ENCODE measurements around the gene MT1B. TPM values are rescaled to one million over a fixed set of nuclear protein-coding genes. Genes with fewer than 3 reads are reported as not detected.
A peak's percentile ranks its signal among the peaks of the same experiment; 100 is the strongest.
"Not testable (repeated sequence)": the region's sequence is repeated elsewhere in the genome, so short reads cannot be mapped to it uniquely, and the experiment has no call there.

The MT1B gene
- total and polyA plus RNA-seq, 4 donors = 1.2 to 1.5 TPM; not detected in 2

DNA sequence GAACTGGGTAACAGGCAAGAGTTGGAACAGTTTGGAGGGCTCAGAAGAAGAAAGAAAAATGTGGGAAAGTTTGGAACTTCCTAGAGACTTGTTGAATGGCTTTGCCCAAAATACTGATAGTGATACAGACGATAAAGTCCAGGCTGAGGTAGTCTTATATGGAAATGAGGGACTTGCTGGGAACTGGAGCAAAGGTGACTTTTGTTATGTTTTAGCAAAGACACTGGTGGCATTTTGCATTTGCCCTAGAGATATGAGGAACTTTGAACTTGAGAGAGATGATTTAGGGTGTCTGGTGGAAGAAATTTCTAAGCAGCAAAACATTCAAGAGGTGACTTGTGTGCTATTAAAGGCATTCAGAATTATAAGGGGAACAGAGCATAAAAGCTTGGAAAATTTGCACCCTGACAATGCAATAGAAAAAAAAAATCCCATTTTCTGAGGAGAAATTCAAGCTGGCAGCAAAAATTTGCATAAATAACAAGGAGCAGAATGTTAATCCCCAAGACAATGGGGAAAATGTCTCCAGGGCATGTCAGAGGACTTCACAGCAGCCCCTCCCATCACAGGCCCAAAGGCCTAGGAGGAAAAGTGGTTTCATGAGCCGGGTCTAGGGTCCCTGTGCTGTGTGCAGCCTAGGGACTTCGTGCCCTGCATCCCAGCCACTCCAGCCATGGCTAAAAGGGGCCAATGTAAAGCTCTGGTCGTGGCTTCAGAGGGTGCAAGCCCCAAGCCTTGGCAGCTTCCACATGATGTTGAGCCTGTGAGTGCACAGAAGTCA, 29.8 kb upstream of the MT1B start:
- peak overlapping the region; percentile 19 to 54 for H3K27ac ChIP-seq (ENCODE audit: low read depth in 1 of 2, low read length in 2 of 2)

DNA sequence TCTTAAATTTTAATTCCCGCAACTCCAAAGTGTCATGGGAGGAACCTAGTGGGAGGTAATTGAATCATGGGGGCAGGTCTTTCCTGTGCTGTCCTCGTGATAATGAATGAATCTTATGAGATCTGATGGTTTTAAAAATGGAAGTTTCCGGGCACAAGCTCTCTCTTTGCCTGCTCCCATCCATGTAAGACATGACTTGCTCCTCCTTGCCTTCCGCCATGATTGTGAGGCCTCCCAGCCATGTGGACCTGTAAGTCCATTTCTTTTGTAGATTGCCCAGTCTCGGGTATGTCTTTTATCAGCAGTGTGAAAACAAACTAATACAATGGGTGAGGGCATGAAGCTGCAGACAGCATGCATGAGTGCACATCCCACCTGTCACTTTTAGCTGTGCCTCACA, 28.5 kb upstream of the MT1B start:
- WGBS = 95% methylated on average over 5 of the region's 5 CpGs
- not testable (repeated sequence) for H3K9me3 ChIP-seq (ENCODE audit: control insufficient read depth in 4 of 4, low read length in 3 of 4)

More for the DNA sequence above, 29.8 kb upstream of the MT1B start:
- DNase-seq (ENCODE audit: low spot score); H3K4me3 ChIP-seq (ENCODE audit: low read depth in 1 of 3, low read length in 3 of 3); H3K9ac ChIP-seq (ENCODE audit: low read depth in 1 of 2, low read length in 2 of 2); H3K27me3 ChIP-seq (ENCODE audit: control insufficient read depth in 4 of 4, insufficient read depth in 4 of 4, low read length in 3 of 4); H3K9me3 ChIP-seq (ENCODE audit: control insufficient read depth in 4 of 4, low read length in 3 of 4); H3K36me3 ChIP-seq (ENCODE audit: control insufficient read depth in 4 of 4, insufficient read depth in 3 of 4, low read depth in 1 of 4, low read length in 3 of 4): not testable (repeated sequence)
- peaks cover 0 to 33% (median 12%) of the 10 kb centered on the region in 4 donors for H3K4me1 ChIP-seq (ENCODE audit: control insufficient read depth in 4 of 4, insufficient read depth in 4 of 4, low read length in 3 of 4)
- TF ChIP-seq RXRA (IDR thresholded peaks at IDR 0.05) = peak; percentile 26 to 58
- peak; percentile 39 to 50 for TF ChIP-seq HNF4A (conservative IDR thresholded peaks at IDR 0.05)
- TF ChIP-seq SP1 (IDR thresholded peaks at IDR 0.05) = peak; percentile 43
- 75% methylated on average over 4 of the region's 4 CpGs for WGBS

DNA sequence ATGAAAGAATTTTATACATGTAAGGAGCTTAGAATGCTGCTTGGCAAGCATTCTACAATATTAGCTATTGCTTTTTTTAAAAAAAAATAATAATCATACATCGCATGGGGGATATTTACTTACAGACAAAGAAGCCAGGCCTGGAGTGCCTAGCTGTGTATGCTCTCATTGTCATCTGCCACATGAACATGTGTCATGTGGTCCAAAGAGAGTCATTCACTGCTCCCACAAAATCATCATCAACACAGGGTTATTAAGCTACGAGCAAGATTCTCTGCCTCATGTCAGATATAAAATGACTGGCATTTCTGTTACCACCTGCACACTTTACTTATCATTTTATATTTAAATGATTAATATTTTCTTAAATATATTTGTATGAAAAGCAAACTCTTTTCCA, 28.0 kb upstream of the MT1B start:
- no peak overlapping the region for H3K27ac ChIP-seq (ENCODE audit: low read depth in 1 of 2, low read length in 2 of 2)
- peaks cover 0 to 3% (median 0%) of the 10 kb centered on the region in 4 donors for H3K36me3 ChIP-seq (ENCODE audit: control insufficient read depth in 4 of 4, insufficient read depth in 3 of 4, low read depth in 1 of 4, low read length in 3 of 4)
- no peak overlapping the region for H3K9ac ChIP-seq (ENCODE audit: low read depth in 1 of 2, low read length in 2 of 2)
- H3K4me1 ChIP-seq (ENCODE audit: control insufficient read depth in 4 of 4, insufficient read depth in 4 of 4, low read length in 3 of 4) = peaks cover 0 to 17% (median 3%) of the 10 kb centered on the region in 4 donors
- TF ChIP-seq NR2F2 (IDR thresholded peaks at IDR 0.05) = no peak
- TF ChIP-seq, protein P1, sequence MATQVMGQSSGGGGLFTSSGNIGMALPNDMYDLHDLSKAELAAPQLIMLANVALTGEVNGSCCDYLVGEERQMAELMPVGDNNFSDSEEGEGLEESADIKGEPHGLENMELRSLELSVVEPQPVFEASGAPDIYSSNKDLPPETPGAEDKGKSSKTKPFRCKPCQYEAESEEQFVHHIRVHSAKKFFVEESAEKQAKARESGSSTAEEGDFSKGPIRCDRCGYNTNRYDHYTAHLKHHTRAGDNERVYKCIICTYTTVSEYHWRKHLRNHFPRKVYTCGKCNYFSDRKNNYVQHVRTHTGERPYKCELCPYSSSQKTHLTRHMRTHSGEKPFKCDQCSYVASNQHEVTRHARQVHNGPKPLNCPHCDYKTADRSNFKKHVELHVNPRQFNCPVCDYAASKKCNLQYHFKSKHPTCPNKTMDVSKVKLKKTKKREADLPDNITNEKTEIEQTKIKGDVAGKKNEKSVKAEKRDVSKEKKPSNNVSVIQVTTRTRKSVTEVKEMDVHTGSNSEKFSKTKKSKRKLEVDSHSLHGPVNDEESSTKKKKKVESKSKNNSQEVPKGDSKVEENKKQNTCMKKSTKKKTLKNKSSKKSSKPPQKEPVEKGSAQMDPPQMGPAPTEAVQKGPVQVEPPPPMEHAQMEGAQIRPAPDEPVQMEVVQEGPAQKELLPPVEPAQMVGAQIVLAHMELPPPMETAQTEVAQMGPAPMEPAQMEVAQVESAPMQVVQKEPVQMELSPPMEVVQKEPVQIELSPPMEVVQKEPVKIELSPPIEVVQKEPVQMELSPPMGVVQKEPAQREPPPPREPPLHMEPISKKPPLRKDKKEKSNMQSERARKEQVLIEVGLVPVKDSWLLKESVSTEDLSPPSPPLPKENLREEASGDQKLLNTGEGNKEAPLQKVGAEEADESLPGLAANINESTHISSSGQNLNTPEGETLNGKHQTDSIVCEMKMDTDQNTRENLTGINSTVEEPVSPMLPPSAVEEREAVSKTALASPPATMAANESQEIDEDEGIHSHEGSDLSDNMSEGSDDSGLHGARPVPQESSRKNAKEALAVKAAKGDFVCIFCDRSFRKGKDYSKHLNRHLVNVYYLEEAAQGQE (IDR thresholded peaks at IDR 0.05) = no peak
- TF ChIP-seq, protein P2, sequence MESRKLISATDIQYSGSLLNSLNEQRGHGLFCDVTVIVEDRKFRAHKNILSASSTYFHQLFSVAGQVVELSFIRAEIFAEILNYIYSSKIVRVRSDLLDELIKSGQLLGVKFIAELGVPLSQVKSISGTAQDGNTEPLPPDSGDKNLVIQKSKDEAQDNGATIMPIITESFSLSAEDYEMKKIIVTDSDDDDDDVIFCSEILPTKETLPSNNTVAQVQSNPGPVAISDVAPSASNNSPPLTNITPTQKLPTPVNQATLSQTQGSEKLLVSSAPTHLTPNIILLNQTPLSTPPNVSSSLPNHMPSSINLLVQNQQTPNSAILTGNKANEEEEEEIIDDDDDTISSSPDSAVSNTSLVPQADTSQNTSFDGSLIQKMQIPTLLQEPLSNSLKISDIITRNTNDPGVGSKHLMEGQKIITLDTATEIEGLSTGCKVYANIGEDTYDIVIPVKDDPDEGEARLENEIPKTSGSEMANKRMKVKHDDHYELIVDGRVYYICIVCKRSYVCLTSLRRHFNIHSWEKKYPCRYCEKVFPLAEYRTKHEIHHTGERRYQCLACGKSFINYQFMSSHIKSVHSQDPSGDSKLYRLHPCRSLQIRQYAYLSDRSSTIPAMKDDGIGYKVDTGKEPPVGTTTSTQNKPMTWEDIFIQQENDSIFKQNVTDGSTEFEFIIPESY (IDR thresholded peaks at IDR 0.05) = no peak
- TF ChIP-seq HNF4A (conservative IDR thresholded peaks at IDR 0.05) = no peak
- no peak for TF ChIP-seq HNF4G (IDR thresholded peaks at IDR 0.05)
- no peak for TF ChIP-seq RXRA (IDR thresholded peaks at IDR 0.05)
- no peak for TF ChIP-seq SP1 (IDR thresholded peaks at IDR 0.05)
- TF ChIP-seq RAD21 (IDR thresholded peaks at IDR 0.05) = no peak
- TF ChIP-seq, protein P3, sequence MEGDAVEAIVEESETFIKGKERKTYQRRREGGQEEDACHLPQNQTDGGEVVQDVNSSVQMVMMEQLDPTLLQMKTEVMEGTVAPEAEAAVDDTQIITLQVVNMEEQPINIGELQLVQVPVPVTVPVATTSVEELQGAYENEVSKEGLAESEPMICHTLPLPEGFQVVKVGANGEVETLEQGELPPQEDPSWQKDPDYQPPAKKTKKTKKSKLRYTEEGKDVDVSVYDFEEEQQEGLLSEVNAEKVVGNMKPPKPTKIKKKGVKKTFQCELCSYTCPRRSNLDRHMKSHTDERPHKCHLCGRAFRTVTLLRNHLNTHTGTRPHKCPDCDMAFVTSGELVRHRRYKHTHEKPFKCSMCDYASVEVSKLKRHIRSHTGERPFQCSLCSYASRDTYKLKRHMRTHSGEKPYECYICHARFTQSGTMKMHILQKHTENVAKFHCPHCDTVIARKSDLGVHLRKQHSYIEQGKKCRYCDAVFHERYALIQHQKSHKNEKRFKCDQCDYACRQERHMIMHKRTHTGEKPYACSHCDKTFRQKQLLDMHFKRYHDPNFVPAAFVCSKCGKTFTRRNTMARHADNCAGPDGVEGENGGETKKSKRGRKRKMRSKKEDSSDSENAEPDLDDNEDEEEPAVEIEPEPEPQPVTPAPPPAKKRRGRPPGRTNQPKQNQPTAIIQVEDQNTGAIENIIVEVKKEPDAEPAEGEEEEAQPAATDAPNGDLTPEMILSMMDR (IDR thresholded peaks at IDR 0.05; ENCODE audit: low read depth, low read length, missing input control) = no peak
- no peak for TF ChIP-seq TAF1 (conservative IDR thresholded peaks at IDR 0.05)
- no peak for TF ChIP-seq GABPA (IDR thresholded peaks at IDR 0.05 in 1 of 2, conservative IDR thresholded peaks at IDR 0.05 in 1 of 2)
- H3K27me3 ChIP-seq (ENCODE audit: control insufficient read depth in 4 of 4, insufficient read depth in 4 of 4, low read length in 3 of 4) = no peaks in the 10 kb centered on the region
- no peaks in the 10 kb centered on the region for H3K9me3 ChIP-seq (ENCODE audit: control insufficient read depth in 4 of 4, low read length in 3 of 4)
- 98% methylated on average over 2 of the region's 2 CpGs for WGBS
- DNase-seq (ENCODE audit: low spot score) = no peak
- no peak overlapping the region for H3K4me3 ChIP-seq (ENCODE audit: low read depth in 1 of 3, low read length in 3 of 3)

More for the DNA sequence above, 28.5 kb upstream of the MT1B start:
- H3K4me1 ChIP-seq (ENCODE audit: control insufficient read depth in 4 of 4, insufficient read depth in 4 of 4, low read length in 3 of 4) = peaks cover 0 to 22% (median 6%) of the 10 kb centered on the region in 4 donors
- not testable (repeated sequence) for H3K36me3 ChIP-seq (ENCODE audit: control insufficient read depth in 4 of 4, insufficient read depth in 3 of 4, low read depth in 1 of 4, low read length in 3 of 4); H3K9ac ChIP-seq (ENCODE audit: low read depth in 1 of 2, low read length in 2 of 2); H3K27me3 ChIP-seq (ENCODE audit: control insufficient read depth in 4 of 4, insufficient read depth in 4 of 4, low read length in 3 of 4); H3K27ac ChIP-seq (ENCODE audit: low read depth in 1 of 2, low read length in 2 of 2); DNase-seq (ENCODE audit: low spot score); H3K4me3 ChIP-seq (ENCODE audit: low read depth in 1 of 3, low read length in 3 of 3)

Data from liver (tissue), 9 donors.